ENCODE measurements around the gene EEF1AKMT3. TPM values are rescaled to one million over a fixed set of nuclear protein-coding genes. Genes with fewer than 3 reads are reported as not detected.

Gene EEF1AKMT3
- total RNA-seq, 5 donors from 2014 or later (not counting 1 experiment from before 2014, with no cell fraction given) = 2.4 to 5.1 (median 3.4) TPM

DNA sequence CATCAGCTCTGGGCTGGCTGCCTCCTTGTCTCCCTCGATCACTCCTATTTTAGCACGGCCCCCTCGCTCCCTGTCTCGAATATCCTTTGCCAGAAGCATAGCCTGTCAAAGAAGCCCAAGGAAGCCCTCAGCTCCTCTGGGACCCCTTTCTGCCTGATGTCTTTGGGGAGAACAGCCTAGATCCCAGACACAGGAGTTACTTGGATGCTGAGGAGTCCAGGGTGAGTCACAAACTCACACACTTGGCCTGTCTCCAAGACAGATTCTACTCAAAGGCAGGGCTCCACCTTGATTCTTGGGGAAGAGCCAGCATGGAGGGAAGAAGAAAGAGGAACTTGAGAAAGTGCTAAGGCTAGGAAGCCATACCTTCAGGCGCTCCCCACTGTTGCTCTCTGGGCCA, 38.0 kb downstream of the EEF1AKMT3 start:
- Mint-ChIP-seq H3K4me3 (no peak overlapping the region), H3K4me1 (peaks cover 0 to 2% (median 0%) of the 10 kb centered on the region in 3 donors), H3K9me3 (no peaks in the 10 kb centered on the region), H3K27me3 (no peaks in the 10 kb centered on the region), H3K27ac (no peak overlapping the region), H3K36me3 (peaks cover 26% of the 10 kb centered on the region)
- no peak overlapping the region for H3K4me3 ChIP-seq (ENCODE audit: control insufficient read depth in 1 of 2, extremely low read depth in 1 of 2, low read length in 1 of 2)
- WGBS (ENCODE audit: insufficient coverage) = 96% methylated on average over 5 of the region's 5 CpGs
- ATAC-seq (replicated peaks in 1 of 4) = no peak
- no peaks in the 10 kb centered on the region for H3K4me1 ChIP-seq (ENCODE audit: control insufficient read depth in 1 of 2, extremely low read depth in 1 of 2, insufficient read depth in 2 of 2, low read length in 2 of 2)
- no peaks in the 10 kb centered on the region for H3K27me3 ChIP-seq (replicated peaks in 1 of 2; ENCODE audit: control insufficient read depth in 2 of 2, extremely low read depth in 1 of 2, insufficient read depth in 2 of 2, low read length in 1 of 2)
- H3K9me3 ChIP-seq = no peaks in the 10 kb centered on the region
- ChIA-PET CTCF (interaction anchor here in 1 of 2 donors (1.0 kb wide), 1 partner anchor 27 kb away, joined by 3 read pairs; the partner anchor contains the start of gene TSFM), POLR2A (no interaction called here)
- peaks cover 4 to 27% of the 10 kb centered on the region in 2 donors for H3K36me3 ChIP-seq (ENCODE audit: control insufficient read depth in 2 of 2, extremely low read depth in 1 of 2, insufficient read depth in 1 of 2, low read length in 1 of 2)
- H3K27ac ChIP-seq (ENCODE audit: low read length) = no peak overlapping the region
- DNase-seq = peak in 1 of 35 experiments; percentile 4

DNA sequence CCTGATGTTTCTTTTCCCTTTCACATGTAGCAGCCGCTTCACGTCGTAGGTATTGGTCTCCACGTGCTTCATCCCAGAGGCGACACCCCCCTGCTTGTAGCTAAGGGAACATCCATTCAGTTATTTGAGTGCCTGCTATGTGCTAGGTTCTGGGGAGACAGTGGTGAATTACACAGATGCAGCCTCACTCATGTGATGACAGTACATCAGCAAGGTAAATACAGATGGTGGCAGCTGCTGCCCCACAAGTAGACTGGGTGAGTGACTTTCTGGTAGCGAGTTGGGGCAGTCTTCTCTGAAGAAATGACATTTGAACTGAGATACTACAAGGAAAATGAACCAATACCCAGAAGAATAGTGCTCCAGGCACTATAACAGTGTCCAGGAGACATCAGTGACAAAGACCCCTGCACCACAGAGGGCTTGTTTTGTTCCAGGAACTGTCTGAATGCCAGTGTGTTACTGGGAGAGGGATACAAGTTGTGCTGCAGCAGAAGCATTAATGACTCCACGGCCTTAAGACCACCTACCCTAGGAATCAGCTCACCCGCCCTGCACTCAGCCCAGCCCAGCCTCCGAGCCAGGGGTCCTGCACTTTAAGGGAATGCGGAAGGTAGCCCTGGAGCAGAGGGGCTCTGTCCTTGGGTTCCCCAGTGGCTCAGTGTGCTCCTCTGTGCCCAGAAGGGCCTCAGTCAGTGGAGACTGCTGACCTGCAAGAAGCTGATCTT, 38.8 kb downstream of the EEF1AKMT3 start:
- Mint-ChIP-seq H3K27ac (no peak overlapping the region), H3K27me3 (no peaks in the 10 kb centered on the region), H3K9me3 (no peaks in the 10 kb centered on the region), H3K36me3 (peaks cover 24% of the 10 kb centered on the region), H3K4me3 (no peak overlapping the region), H3K4me1 (peaks cover 0 to 5% (median 3%) of the 10 kb centered on the region in 3 donors)
- ATAC-seq (replicated peaks in 1 of 4) = no peak
- 85% methylated on average over 2 of the region's 10 CpGs for WGBS (ENCODE audit: insufficient coverage)
- Histone ChIP-seq H3K27me3 (replicated peaks in 1 of 2; ENCODE audit: control insufficient read depth in 2 of 2, extremely low read depth in 1 of 2, insufficient read depth in 2 of 2, low read length in 1 of 2) (no peaks in the 10 kb centered on the region), H3K4me1 (ENCODE audit: control insufficient read depth in 1 of 2, extremely low read depth in 1 of 2, insufficient read depth in 2 of 2, low read length in 2 of 2) (no peaks in the 10 kb centered on the region), H3K27ac (ENCODE audit: low read length) (no peak overlapping the region), H3K36me3 (ENCODE audit: control insufficient read depth in 2 of 2, extremely low read depth in 1 of 2, insufficient read depth in 1 of 2, low read length in 1 of 2) (peaks cover 7 to 27% of the 10 kb centered on the region in 2 donors), H3K4me3 (ENCODE audit: control insufficient read depth in 1 of 2, extremely low read depth in 1 of 2, low read length in 1 of 2) (no peak overlapping the region), H3K9me3 (no peaks in the 10 kb centered on the region)
- ChIA-PET CTCF (no interaction called here), POLR2A (interaction anchor here in 1 of 2 donors (0.5 kb wide), 1 partner anchor 98 kb away, joined by 3 read pairs; no protein-coding TSS in a partner anchor)
- DNase-seq = no peak

DNA sequence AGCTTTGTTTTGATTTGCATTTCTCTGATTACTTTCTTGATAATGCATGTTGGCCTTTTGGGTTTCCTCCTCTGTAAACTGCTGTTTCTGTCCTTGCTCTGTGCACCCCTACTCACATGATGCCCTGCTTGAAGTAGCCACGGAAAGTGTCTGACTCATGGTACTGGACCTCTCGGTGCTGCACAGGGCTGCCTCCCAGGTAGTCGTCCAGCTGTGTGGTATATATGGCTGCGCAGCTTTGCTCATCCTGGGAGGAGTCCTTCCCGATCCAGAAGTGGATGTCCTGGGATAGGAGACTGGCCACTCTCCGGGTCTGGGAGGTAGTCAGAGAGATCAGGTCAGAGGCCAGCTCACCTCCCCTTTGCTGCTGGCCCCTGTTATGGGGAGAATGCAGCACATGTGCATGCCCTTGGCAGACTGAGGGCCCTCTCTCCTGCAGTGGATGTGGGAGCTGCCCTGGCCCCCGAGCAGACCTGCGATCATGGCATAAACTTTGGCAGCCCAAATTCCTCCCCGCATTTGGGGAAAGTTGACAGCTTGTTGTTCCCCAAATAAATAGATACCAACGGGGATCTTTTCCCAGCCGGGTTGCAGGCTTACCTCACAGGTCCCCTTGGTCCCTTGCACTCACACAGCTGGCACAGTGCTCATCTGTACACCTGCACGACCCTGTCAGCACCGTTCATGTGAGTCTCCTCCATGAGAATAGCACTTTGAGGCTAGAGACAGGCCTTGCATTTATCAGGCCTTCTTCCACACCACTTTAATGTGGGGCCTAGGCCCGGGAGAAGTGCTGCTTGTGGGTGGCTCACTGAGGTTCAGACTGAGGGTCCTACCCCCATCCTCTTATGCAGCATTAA, 40.9 kb downstream of the EEF1AKMT3 start:
- ATAC-seq (replicated peaks in 1 of 4) = no peak
- H3K4me3 ChIP-seq (ENCODE audit: control insufficient read depth in 1 of 2, extremely low read depth in 1 of 2, low read length in 1 of 2) = no peak overlapping the region
- POLR2A ChIA-PET = interaction anchor here (0.6 to 0.7 kb wide), 2 partner anchors 20 to 31 kb away, joined by 3 to 13 read pairs; no protein-coding TSS in a partner anchor
- no peaks in the 10 kb centered on the region for H3K27me3 ChIP-seq (replicated peaks in 1 of 2; ENCODE audit: control insufficient read depth in 2 of 2, extremely low read depth in 1 of 2, insufficient read depth in 2 of 2, low read length in 1 of 2)
- Mint-ChIP-seq H3K9me3 (no peaks in the 10 kb centered on the region), H3K27ac (no peak overlapping the region), H3K4me3 (no peak overlapping the region), H3K36me3 (peaks cover 18% of the 10 kb centered on the region), H3K4me1 (peaks cover 0 to 6% (median 5%) of the 10 kb centered on the region in 3 donors), H3K27me3 (no peaks in the 10 kb centered on the region)
- CTCF ChIA-PET = interaction anchor here in 1 of 2 donors (0.5 kb wide), 1 partner anchor 33 kb away, joined by 7 read pairs; the partner anchor contains the start of gene CTDSP2
- H3K36me3 ChIP-seq (ENCODE audit: control insufficient read depth in 2 of 2, extremely low read depth in 1 of 2, insufficient read depth in 1 of 2, low read length in 1 of 2) = peaks cover 3 to 15% of the 10 kb centered on the region in 2 donors
- H3K4me1 ChIP-seq (ENCODE audit: control insufficient read depth in 1 of 2, extremely low read depth in 1 of 2, insufficient read depth in 2 of 2, low read length in 2 of 2) = no peaks in the 10 kb centered on the region
- H3K27ac ChIP-seq (ENCODE audit: low read length) = no peak overlapping the region
- WGBS (ENCODE audit: insufficient coverage) = 79% methylated on average over 10 of the region's 14 CpGs
- no peaks in the 10 kb centered on the region for H3K9me3 ChIP-seq
- no peak for DNase-seq

DNA sequence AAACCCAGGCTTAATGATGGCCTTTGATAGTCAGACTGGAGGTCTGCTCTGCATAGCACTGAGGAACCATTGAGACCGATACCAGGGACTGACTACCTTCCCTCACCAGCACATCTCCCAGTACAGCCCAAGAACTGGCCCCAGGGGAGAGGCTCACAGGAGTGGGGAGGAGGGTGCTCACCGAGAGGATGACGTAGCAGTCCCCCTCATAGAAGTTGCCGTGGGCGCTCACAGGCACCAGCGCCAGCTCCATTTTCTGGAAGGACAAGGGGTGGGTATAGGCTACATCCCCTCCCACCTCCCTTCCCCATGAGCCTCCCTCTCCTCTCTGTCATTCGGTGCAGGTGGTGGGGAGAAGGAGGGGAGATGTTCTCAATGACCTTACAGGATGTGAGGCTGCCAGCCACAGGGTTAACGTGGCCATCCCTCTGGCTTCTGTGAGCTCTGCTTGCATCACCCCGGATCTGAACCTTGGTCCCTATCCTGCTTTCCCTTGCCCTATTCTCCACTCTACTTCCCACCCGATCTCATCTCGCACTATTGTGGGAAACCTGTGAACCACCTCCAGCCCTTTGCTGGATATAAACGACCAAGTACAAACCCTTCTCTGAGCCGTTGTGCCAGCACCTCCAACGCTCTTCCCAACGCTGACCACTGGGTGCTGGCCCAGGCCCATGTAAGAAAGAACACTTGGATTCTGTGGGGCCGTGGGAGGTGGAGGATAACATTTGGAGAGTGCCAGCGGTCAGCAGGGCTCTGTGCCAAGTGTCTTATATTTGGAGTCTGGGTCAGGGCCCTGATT, 41.8 kb downstream of the EEF1AKMT3 start:
- Mint-ChIP-seq H3K4me3 (no peak overlapping the region), H3K36me3 (peaks cover 22% of the 10 kb centered on the region), H3K9me3 (no peaks in the 10 kb centered on the region), H3K27ac (no peak overlapping the region), H3K27me3 (no peaks in the 10 kb centered on the region), H3K4me1 (peaks cover 6 to 8% (median 6%) of the 10 kb centered on the region in 3 donors)
- POLR2A ChIA-PET = no interaction called here
- WGBS (ENCODE audit: insufficient coverage) = 90% methylated on average over 9 of the region's 17 CpGs
- H3K36me3 ChIP-seq (ENCODE audit: control insufficient read depth in 2 of 2, extremely low read depth in 1 of 2, insufficient read depth in 1 of 2, low read length in 1 of 2) = peaks cover 3 to 9% of the 10 kb centered on the region in 2 donors
- H3K4me3 ChIP-seq (ENCODE audit: control insufficient read depth in 1 of 2, extremely low read depth in 1 of 2, low read length in 1 of 2) = no peak overlapping the region
- no peaks in the 10 kb centered on the region for H3K9me3 ChIP-seq
- ATAC-seq (replicated peaks in 1 of 4) (no peak), DNase-seq (no peak)
- no peaks in the 10 kb centered on the region for H3K27me3 ChIP-seq (replicated peaks in 1 of 2; ENCODE audit: control insufficient read depth in 2 of 2, extremely low read depth in 1 of 2, insufficient read depth in 2 of 2, low read length in 1 of 2)
- CTCF ChIA-PET = no interaction called here
- no peak overlapping the region for H3K27ac ChIP-seq (ENCODE audit: low read length)
- H3K4me1 ChIP-seq (ENCODE audit: control insufficient read depth in 1 of 2, extremely low read depth in 1 of 2, insufficient read depth in 2 of 2, low read length in 2 of 2) = no peaks in the 10 kb centered on the region

DNA sequence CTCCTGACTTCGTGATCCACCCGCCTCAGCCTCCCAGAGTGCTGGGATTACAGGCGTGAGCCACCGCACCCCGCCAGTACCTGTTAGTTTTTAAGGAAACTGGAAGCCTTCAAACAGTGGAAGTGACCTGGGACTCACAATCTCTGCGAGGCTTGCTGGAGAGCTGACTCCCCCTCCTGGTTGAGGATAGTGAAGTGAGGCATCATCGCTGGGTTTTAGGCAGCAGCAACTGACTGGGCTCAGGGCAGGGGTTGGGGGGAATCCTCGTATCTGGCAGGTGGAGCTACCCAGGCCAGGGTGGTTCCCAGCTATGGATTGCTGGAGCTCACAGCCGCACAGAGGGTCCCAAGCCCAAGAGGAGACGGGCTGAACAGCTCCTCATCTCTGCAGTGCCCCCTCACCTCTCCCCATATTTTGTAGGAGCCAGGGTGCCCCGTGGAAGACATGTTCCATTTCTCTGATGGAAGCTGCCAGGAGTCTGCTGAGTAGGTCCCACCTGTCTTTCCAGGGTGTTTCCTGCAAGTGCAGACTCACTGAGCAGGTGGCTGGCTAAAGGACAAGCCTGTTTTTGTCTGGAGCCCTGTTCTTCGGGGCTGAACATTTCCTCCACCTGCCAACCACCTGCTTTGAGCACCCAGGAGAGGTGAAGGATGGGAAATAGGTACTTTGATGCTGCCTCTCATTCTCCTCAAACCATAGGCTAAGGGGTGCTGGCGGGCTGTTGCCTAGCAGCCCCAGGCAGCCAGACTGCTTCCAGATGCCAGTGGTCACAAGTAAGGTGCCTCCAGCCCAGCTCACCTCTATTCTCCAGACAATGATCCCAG, 43.0 kb downstream of the EEF1AKMT3 start:
- WGBS (ENCODE audit: insufficient coverage) = 96% methylated on average over 7 of the region's 13 CpGs
- H3K36me3 Mint-ChIP-seq = peaks cover 21% of the 10 kb centered on the region
- ChIA-PET CTCF (interaction anchor here in 1 of 2 donors (0.6 kb wide), 1 partner anchor 708 kb away, joined by 3 read pairs; no protein-coding TSS in a partner anchor), POLR2A (no interaction called here)
- ATAC-seq (replicated peaks in 1 of 4) (peak in 2 of 4 experiments; percentile 70 to 74), DNase-seq (no peak)
- Histone ChIP-seq H3K9me3 (no peaks in the 10 kb centered on the region), H3K36me3 (ENCODE audit: control insufficient read depth in 2 of 2, extremely low read depth in 1 of 2, insufficient read depth in 1 of 2, low read length in 1 of 2) (peaks cover 3 to 11% of the 10 kb centered on the region in 2 donors), H3K27ac (ENCODE audit: low read length) (no peak overlapping the region), H3K4me1 (ENCODE audit: control insufficient read depth in 1 of 2, extremely low read depth in 1 of 2, insufficient read depth in 2 of 2, low read length in 2 of 2) (no peaks in the 10 kb centered on the region), H3K27me3 (replicated peaks in 1 of 2; ENCODE audit: control insufficient read depth in 2 of 2, extremely low read depth in 1 of 2, insufficient read depth in 2 of 2, low read length in 1 of 2) (no peaks in the 10 kb centered on the region), H3K4me3 (ENCODE audit: control insufficient read depth in 1 of 2, extremely low read depth in 1 of 2, low read length in 1 of 2) (no peak overlapping the region)
- peaks cover 6 to 8% (median 6%) of the 10 kb centered on the region in 3 donors for H3K4me1 Mint-ChIP-seq
- no peak overlapping the region for H3K4me3 Mint-ChIP-seq
- no peaks in the 10 kb centered on the region for H3K27me3 Mint-ChIP-seq
- no peaks in the 10 kb centered on the region for H3K9me3 Mint-ChIP-seq
- no peak overlapping the region for H3K27ac Mint-ChIP-seq

Data from T-cell (primary cell).